Panc1 (cell line): ENCODE measurements around the gene NPAS2. TPM values are rescaled to one million over a fixed set of nuclear protein-coding genes. Genes with fewer than 3 reads are reported as not detected.
A peak's percentile ranks its signal among the peaks of the same experiment; 100 is the strongest.

Experiments
- ATAC-seq: fragments of 200-7000 bp; cut with Tn5 transposase; 2 replicates; pipeline ENCODE4 v1.9.1; 2020; ENCODE audit warnings: mild to moderate bottlenecking, moderate library complexity
- BruUV-seq: library from RNA; stranded (reverse); fragments of 400-500 nt; replicated peaks from 2 replicates; lab custom pipeline; 2021; lab: Mats Ljungman, UMichigan
- CTCF ChIA-PET: fragments of 300-600 bp; sonication (Branson Sonifier 250); formaldehyde crosslinking; loops from one replicate; lab custom pipeline; 2022; ENCODE audit warnings: antibody characterized with exemption; lab: Charles Lee
- POLR2A ChIA-PET: fragments of 300-600 bp; sonication (Branson Sonifier 250); formaldehyde crosslinking; loops from one replicate; lab custom pipeline; 2022; ENCODE audit warnings: antibody characterized with exemption; lab: Charles Lee
- DNase-seq: peaks from one replicate; pipeline ENCODE4 v3.0.0-alpha.2; 2010; ENCODE audit warnings: low read depth, low spot score
- H3K27ac ChIP-seq: 2 replicates; pipeline ENCODE4 v1.5.1; 2011; ENCODE audit warnings: mild to moderate bottlenecking, low read length, inconsistent platforms
- H3K27me3 ChIP-seq: fragments of 200-500 bp; sonication (Bioruptor generic); 2 replicates; pipeline ENCODE4 v1.6.0; 2014; ENCODE audit warnings: low read length, inconsistent platforms; ENCODE audit not compliant: control insufficient read depth, insufficient read depth
- H3K36me3 ChIP-seq: fragments of 200-500 bp; sonication (Bioruptor generic); 2 replicates; pipeline ENCODE4 v1.5.1; 2014; ENCODE audit warnings: inconsistent platforms, mild to moderate bottlenecking, low read length, moderate library complexity; ENCODE audit not compliant: control insufficient read depth, insufficient read depth
- H3K4me1 ChIP-seq: 2 replicates; pipeline ENCODE4 v1.5.1; 2011; ENCODE audit warnings: inconsistent platforms, mild to moderate bottlenecking, low read length, moderate library complexity; ENCODE audit not compliant: control insufficient read depth, insufficient read depth
- H3K4me3 ChIP-seq, 2 experiments: 2 replicates each; pipeline ENCODE4 v1.5.1; 2011 to 2012; ENCODE audit warnings: low read depth in 2 of 2, low read length in 2 of 2, mild to moderate bottlenecking in 2 of 2, inconsistent platforms in 1 of 2, moderate library complexity in 1 of 2
- H3K9me3 ChIP-seq: fragments of 200-500 bp; sonication (Bioruptor generic); 2 replicates; pipeline ENCODE4 v1.5.1; 2014; ENCODE audit warnings: low read depth, mild to moderate bottlenecking, inconsistent platforms, low read length, moderate library complexity; ENCODE audit not compliant: control insufficient read depth, insufficient read depth
- POLR2AphosphoS5 ChIP-seq: IDR thresholded peaks from 2 replicates; pipeline ENCODE4 v1.6.1; 2012; ENCODE audit warnings: mild to moderate bottlenecking, low read depth, low read length, moderate library complexity
- REST ChIP-seq, 2 experiments: IDR thresholded peaks; 2 replicates each; pipeline ENCODE4 v1.6.1; 2011 to 2012; ENCODE audit warnings: low read depth in 2 of 2, control low read depth in 1 of 2, low read length in 1 of 2, mild to moderate bottlenecking in 1 of 2, moderate library complexity in 1 of 2; ENCODE audit not compliant: insufficient read depth in 1 of 2
- SIN3A ChIP-seq: IDR thresholded peaks from 2 replicates; pipeline ENCODE4 v1.6.1; 2012; ENCODE audit warnings: low read depth, mild to moderate bottlenecking, low read length, moderate library complexity, borderline replicate concordance; ENCODE audit not compliant: insufficient read depth
- TCF7L2 ChIP-seq: IDR thresholded peaks from 2 replicates; pipeline ENCODE4 v1.6.1; 2011; ENCODE audit warnings: mild to moderate bottlenecking, low read depth, low read length, inconsistent platforms
- in situ Hi-C: cut with HindIII; loops from 2 replicates; pipeline ENCODE4 v1.10.0; 2016; ENCODE audit warnings: low sequenced_read_pairs, low pct_unique_long_range_greater_than_20kb
- intact Hi-C: fragments of 100-400 bp; cut with micrococcal nuclease; formaldehyde crosslinking; loops from one replicate; pipeline ENCODE4 v1.10.0; 2022; ENCODE audit not compliant: unreplicated experiment
- total RNA-seq: library from RNA; stranded (reverse); gene quantifications from one replicate; pipeline ENCODE4 v1.2.1, GENCODE V29; 2021; ENCODE audit not compliant: unreplicated experiment
- TF ChIP-seq, protein P1 (sequence below): fragments of 450-650 bp; IDR thresholded peaks from 2 replicates; pipeline ENCODE4 v1.5.1; 2017; ENCODE audit warnings: mild to moderate bottlenecking

Gene NPAS2
- total RNA-seq, 1 experiment from 2014 or later = 72.8 TPM

DNA sequence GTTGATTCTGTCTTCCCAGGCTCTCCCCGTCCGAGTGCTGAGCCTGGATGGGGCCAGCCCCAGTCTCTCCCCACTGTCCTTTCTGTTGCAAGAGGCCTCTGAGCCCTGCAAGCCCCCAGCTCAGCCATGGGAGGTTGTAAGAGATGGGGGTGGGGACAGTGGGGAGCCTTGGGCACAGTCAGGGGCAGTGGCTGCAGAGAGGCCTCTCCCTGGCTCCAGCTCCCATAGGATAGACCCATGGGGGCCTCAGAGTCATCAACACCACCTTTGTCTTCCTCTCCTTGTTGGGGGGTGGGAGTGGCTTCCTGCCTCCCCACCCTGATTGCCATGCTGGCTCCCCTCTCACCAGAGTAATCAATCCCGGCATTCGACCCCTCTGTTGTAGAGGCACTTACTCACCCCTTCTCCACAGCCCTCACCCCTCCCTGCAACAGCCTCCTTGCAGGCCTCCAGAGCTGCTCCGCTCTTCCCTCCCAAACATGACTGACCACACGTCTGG is 37.5 kb upstream of the NPAS2 start:
- Histone ChIP-seq H3K36me3 (no peaks in the 10 kb centered on the region), H3K4me1 (peaks cover 28% of the 10 kb centered on the region), H3K9me3 (no peaks in the 10 kb centered on the region), H3K27ac (peak overlapping the region; percentile 67), H3K4me3 (no peak overlapping the region), H3K27me3 (no peaks in the 10 kb centered on the region)
- intact Hi-C loops (no loop called here), in situ Hi-C loops (no loop called here)
- POLR2A ChIA-PET = no interaction called here
- no TSS peak for BruUV-seq
- TF ChIP-seq, protein P1, sequence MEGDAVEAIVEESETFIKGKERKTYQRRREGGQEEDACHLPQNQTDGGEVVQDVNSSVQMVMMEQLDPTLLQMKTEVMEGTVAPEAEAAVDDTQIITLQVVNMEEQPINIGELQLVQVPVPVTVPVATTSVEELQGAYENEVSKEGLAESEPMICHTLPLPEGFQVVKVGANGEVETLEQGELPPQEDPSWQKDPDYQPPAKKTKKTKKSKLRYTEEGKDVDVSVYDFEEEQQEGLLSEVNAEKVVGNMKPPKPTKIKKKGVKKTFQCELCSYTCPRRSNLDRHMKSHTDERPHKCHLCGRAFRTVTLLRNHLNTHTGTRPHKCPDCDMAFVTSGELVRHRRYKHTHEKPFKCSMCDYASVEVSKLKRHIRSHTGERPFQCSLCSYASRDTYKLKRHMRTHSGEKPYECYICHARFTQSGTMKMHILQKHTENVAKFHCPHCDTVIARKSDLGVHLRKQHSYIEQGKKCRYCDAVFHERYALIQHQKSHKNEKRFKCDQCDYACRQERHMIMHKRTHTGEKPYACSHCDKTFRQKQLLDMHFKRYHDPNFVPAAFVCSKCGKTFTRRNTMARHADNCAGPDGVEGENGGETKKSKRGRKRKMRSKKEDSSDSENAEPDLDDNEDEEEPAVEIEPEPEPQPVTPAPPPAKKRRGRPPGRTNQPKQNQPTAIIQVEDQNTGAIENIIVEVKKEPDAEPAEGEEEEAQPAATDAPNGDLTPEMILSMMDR = no peak
- TF ChIP-seq SIN3A (no peak), REST (IDR thresholded peaks at IDR 0.05; ENCODE audit: insufficient read depth in 1 of 2, low read depth in 2 of 2, low read length in 1 of 2) (no peak), POLR2AphosphoS5 (no peak), TCF7L2 (no peak)
- DNase-seq = no peak
- no peak for ATAC-seq
- CTCF ChIA-PET = no interaction called here

DNA sequence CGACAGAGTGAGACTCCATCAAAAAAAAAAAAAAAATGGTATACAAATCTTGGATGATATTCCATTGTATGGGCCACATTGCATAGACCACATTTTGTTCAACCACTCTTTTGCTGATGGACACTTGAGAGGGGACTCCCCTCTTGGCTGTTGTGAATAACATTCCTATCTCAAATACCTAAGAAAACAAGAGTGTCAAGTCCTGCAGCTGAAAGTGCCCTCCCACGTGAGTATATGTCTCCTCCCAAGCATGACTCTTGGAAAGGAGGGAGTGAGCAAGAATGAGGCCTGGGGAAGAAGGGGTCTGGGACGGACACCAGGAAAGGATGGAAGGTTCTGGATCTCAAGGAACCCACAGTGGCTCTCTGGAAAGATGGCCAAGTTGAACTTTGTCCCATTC is 36.0 kb upstream of the NPAS2 start:
- TF ChIP-seq SIN3A (no peak), TCF7L2 (no peak), REST (IDR thresholded peaks at IDR 0.05; ENCODE audit: insufficient read depth in 1 of 2, low read depth in 2 of 2, low read length in 1 of 2) (no peak)

More for the DNA sequence above, 36.0 kb upstream of the NPAS2 start:
- CTCF ChIA-PET = no interaction called here
- in situ Hi-C loops = no loop called here
- H3K27me3 ChIP-seq = no peaks in the 10 kb centered on the region
- H3K36me3 ChIP-seq = no peaks in the 10 kb centered on the region
- BruUV-seq = no TSS peak
- H3K9me3 ChIP-seq = no peaks in the 10 kb centered on the region; the same call in 1 of the 2 replicates
- peak overlapping the region; percentile 59 for H3K27ac ChIP-seq
- intact Hi-C loops = no loop called here
- POLR2A ChIA-PET = no interaction called here
- ATAC-seq (no peak), DNase-seq (no peak)
- H3K4me1 ChIP-seq = peaks cover 28% of the 10 kb centered on the region
- H3K4me3 ChIP-seq = no peak overlapping the region
